ENCODE data around the gene KIF2C.

KIF2C gene

GRCh38 chr1:44707112-44707881 lies 32.3 kb upstream of the KIF2C start:
- no peak overlapping the region for H3K27ac Mint-ChIP-seq
- H3K4me1 Mint-ChIP-seq = peaks cover 10% of the 10 kb centered on the region
- CTCF ChIA-PET = interaction anchor here (0.6 to 2.0 kb wide), 9 partner anchors 10 to 55 kb away, joined by 3 to 9 read pairs (median 4); partner anchors contain the start of genes ARMH1 and RNU5D-1
- H3K27me3 Mint-ChIP-seq = peaks cover 34% of the 10 kb centered on the region
- H3K36me3 Mint-ChIP-seq = no peaks in the 10 kb centered on the region
- no peak overlapping the region for H3K4me3 Mint-ChIP-seq
- no peaks in the 10 kb centered on the region for H3K9me3 Mint-ChIP-seq
- DNase-seq = no peak

GRCh38 chr1:44707959-44708831 lies 31.4 kb upstream of the KIF2C start:
- peak; percentile 55 for DNase-seq
- Mint-ChIP-seq H3K9me3 (no peaks in the 10 kb centered on the region), H3K27me3 (peaks cover 43% of the 10 kb centered on the region), H3K4me3 (peak overlapping the region; percentile 1), H3K27ac (no peak overlapping the region), H3K36me3 (no peaks in the 10 kb centered on the region), H3K4me1 (peaks cover 10% of the 10 kb centered on the region)
- CTCF ChIA-PET = interaction anchor here (0.9 to 1.7 kb wide), 2 partner anchors 9 to 14 kb away, joined by 4 to 7 read pairs; no protein-coding TSS in a partner anchor

GRCh38 chr1:44713321-44713781 lies 26.3 kb upstream of the KIF2C start:
- peaks cover 39% of the 10 kb centered on the region for H3K4me1 Mint-ChIP-seq

GRCh38 chr1:44714532-44714931 lies 25.1 kb upstream of the KIF2C start:
- H3K9me3 Mint-ChIP-seq = no peaks in the 10 kb centered on the region
- CTCF ChIA-PET = interaction anchor here (0.7 to 1.1 kb wide), 4 partner anchors 8 to 303 kb away, joined by 3 to 5 read pairs (median 4); no protein-coding TSS in a partner anchor
- DNase-seq = no peak
- no peak overlapping the region for H3K4me3 Mint-ChIP-seq
- H3K27ac Mint-ChIP-seq = peak overlapping the region; percentile 14
- peaks cover 44% of the 10 kb centered on the region for H3K4me1 Mint-ChIP-seq
- H3K36me3 Mint-ChIP-seq = no peaks in the 10 kb centered on the region
- H3K27me3 Mint-ChIP-seq = peaks cover 35% of the 10 kb centered on the region

More at GRCh38 chr1:44713321-44713781, 26.3 kb upstream of the KIF2C start:
- DNase-seq = no peak
- CTCF ChIA-PET = interaction anchor here (0.6 to 1.6 kb wide), 3 partner anchors 11 to 301 kb away, joined by 3 to 4 read pairs (median 3); no protein-coding TSS in a partner anchor
- Mint-ChIP-seq H3K27me3 (peaks cover 41% of the 10 kb centered on the region), H3K9me3 (no peaks in the 10 kb centered on the region), H3K4me3 (no peak overlapping the region), H3K27ac (no peak overlapping the region), H3K36me3 (no peaks in the 10 kb centered on the region)

- CTCF ChIA-PET = interaction anchor here (0.7 to 1.1 kb wide), 4 partner anchors 8 to 303 kb away, joined by 3 to 5 read pairs (median 4); no protein-coding TSS in a partner anchor
- H3K4me3 Mint-ChIP-seq = peak overlapping the region; percentile 3
- peak overlapping the region; percentile 67 for H3K27ac Mint-ChIP-seq
- peaks cover 32% of the 10 kb centered on the region for H3K27me3 Mint-ChIP-seq
- peaks cover 47% of the 10 kb centered on the region for H3K4me1 Mint-ChIP-seq
- H3K36me3 Mint-ChIP-seq = no peaks in the 10 kb centered on the region
- H3K9me3 Mint-ChIP-seq = no peaks in the 10 kb centered on the region
- DNase-seq = peak; percentile 77
Measured at GRCh38 chr1:44714944-44715571, 24.6 kb upstream of the KIF2C start.

- DNase-seq = no peak
- CTCF ChIA-PET = interaction anchor here (0.9 to 2.1 kb wide), 7 partner anchors 10 to 774 kb away, joined by 3 to 7 read pairs (median 4); partner anchors contain the start of genes HECTD3, RNU5D-1, TESK2 and UROD
- no peak overlapping the region for H3K4me3 Mint-ChIP-seq
- H3K4me1 Mint-ChIP-seq = peaks cover 68% of the 10 kb centered on the region
- H3K27me3 Mint-ChIP-seq = peaks cover 20% of the 10 kb centered on the region
- H3K9me3 Mint-ChIP-seq = no peaks in the 10 kb centered on the region
- no peak overlapping the region for H3K27ac Mint-ChIP-seq
- no peaks in the 10 kb centered on the region for H3K36me3 Mint-ChIP-seq
Measured at GRCh38 chr1:44717156-44717555, 22.5 kb upstream of the KIF2C start.

- CTCF ChIA-PET = interaction anchor here (0.7 to 2.1 kb wide), 8 partner anchors 11 to 774 kb away, joined by 3 to 7 read pairs (median 4); partner anchors contain the start of genes HECTD3, RNU5D-1, TESK2 and UROD
- H3K9me3 Mint-ChIP-seq = no peaks in the 10 kb centered on the region
- no peaks in the 10 kb centered on the region for H3K36me3 Mint-ChIP-seq
- H3K4me1 Mint-ChIP-seq = peaks cover 71% of the 10 kb centered on the region
- H3K4me3 Mint-ChIP-seq = no peak overlapping the region
- peak overlapping the region; percentile 34 for H3K27ac Mint-ChIP-seq
- no peak for DNase-seq
- peaks cover 15% of the 10 kb centered on the region for H3K27me3 Mint-ChIP-seq
Measured at GRCh38 chr1:44717653-44718052, 22.0 kb upstream of the KIF2C start.

GRCh38 chr1:44718091-44718490 lies 21.5 kb upstream of the KIF2C start:
- H3K36me3 Mint-ChIP-seq = no peaks in the 10 kb centered on the region
- peaks cover 11% of the 10 kb centered on the region for H3K27me3 Mint-ChIP-seq
- no peak for DNase-seq
- CTCF ChIA-PET = interaction anchor here (0.7 to 2.1 kb wide), 6 partner anchors 11 to 773 kb away, joined by 4 to 7 read pairs (median 4); partner anchors contain the start of genes RNU5D-1 and TESK2
- H3K4me1 Mint-ChIP-seq = peaks cover 74% of the 10 kb centered on the region
- no peaks in the 10 kb centered on the region for H3K9me3 Mint-ChIP-seq
- H3K4me3 Mint-ChIP-seq = no peak overlapping the region
- peak overlapping the region; percentile 34 for H3K27ac Mint-ChIP-seq

GRCh38 chr1:44719318-44719717 lies 20.3 kb upstream of the KIF2C start:
- H3K9me3 Mint-ChIP-seq = no peaks in the 10 kb centered on the region
- H3K4me3 Mint-ChIP-seq = no peak overlapping the region
- H3K27ac Mint-ChIP-seq = peak overlapping the region; percentile 34
- H3K4me1 Mint-ChIP-seq = peaks cover 84% of the 10 kb centered on the region
- CTCF ChIA-PET = interaction anchor here (1.6 kb wide), 1 partner anchor 66 kb away, joined by 5 read pairs; no protein-coding TSS in a partner anchor
- H3K27me3 Mint-ChIP-seq = peaks cover 5% of the 10 kb centered on the region
- H3K36me3 Mint-ChIP-seq = peaks cover 5% of the 10 kb centered on the region
- peak; percentile 47 for DNase-seq

GRCh38 chr1:44720281-44720680 lies 19.4 kb upstream of the KIF2C start:
- peaks cover 84% of the 10 kb centered on the region for H3K4me1 Mint-ChIP-seq
- H3K27ac Mint-ChIP-seq = peak overlapping the region; percentile 98
- peaks cover 9% of the 10 kb centered on the region for H3K27me3 Mint-ChIP-seq
- H3K36me3 Mint-ChIP-seq = peaks cover 9% of the 10 kb centered on the region
- no peaks in the 10 kb centered on the region for H3K9me3 Mint-ChIP-seq
- H3K4me3 Mint-ChIP-seq = no peak overlapping the region
- DNase-seq = no peak
- CTCF ChIA-PET = no interaction called here

- CTCF ChIA-PET = interaction anchor here (0.7 to 1.7 kb wide), 9 partner anchors 9 to 92 kb away, joined by 3 to 21 read pairs (median 3); partner anchors contain the start of genes ARMH1, RNU5D-1 and TMEM53
- Mint-ChIP-seq H3K4me3 (peak overlapping the region; percentile 69), H3K27me3 (peaks cover 9% of the 10 kb centered on the region), H3K9me3 (no peaks in the 10 kb centered on the region), H3K4me1 (peaks cover 80% of the 10 kb centered on the region), H3K36me3 (peaks cover 14% of the 10 kb centered on the region), H3K27ac (peak overlapping the region; percentile 98)
- DNase-seq = peak; percentile 83
Measured at GRCh38 chr1:44721485-44722361, 17.9 kb upstream of the KIF2C start.

GRCh38 chr1:44723064-44723463 lies 16.6 kb upstream of the KIF2C start:
- Mint-ChIP-seq H3K27me3 (peaks cover 9% of the 10 kb centered on the region), H3K4me3 (peak overlapping the region; percentile 68), H3K36me3 (peaks cover 14% of the 10 kb centered on the region), H3K27ac (peak overlapping the region; percentile 92), H3K4me1 (peaks cover 76% of the 10 kb centered on the region), H3K9me3 (no peaks in the 10 kb centered on the region)
- peak; percentile 48 for DNase-seq
- CTCF ChIA-PET = interaction anchor here (0.9 kb wide), 1 partner anchor 9 kb away, joined by 4 read pairs; no protein-coding TSS in a partner anchor
